Transverse colon (tissue), 4 donors: ENCODE results near the gene BPIFB4. TPM values are rescaled to one million over a fixed set of nuclear protein-coding genes. Genes with fewer than 3 reads are reported as not detected.

Source experiments
- DNase-seq: peaks from one replicate; pipeline ENCODE4 v3.0.0-alpha.2; 2019
- H3K27ac ChIP-seq, 4 donors: fragments of 200-600 bp; sonication (generic); 2 replicates each; pipeline ENCODE4 v1.5.1; 2016 to 2018; ENCODE audit warnings: inconsistent platforms in 4 of 4
- H3K27me3 ChIP-seq: fragments of 200-600 bp; sonication (generic); 2 replicates; pipeline ENCODE4 v1.5.1; 2017; ENCODE audit warnings: inconsistent platforms
- H3K36me3 ChIP-seq, 4 donors: fragments of 200-600 bp; sonication (generic); 2 replicates each; pipeline ENCODE4 v1.5.1; 2017 to 2019; ENCODE audit warnings: inconsistent platforms in 4 of 4
- H3K4me1 ChIP-seq, 4 donors: fragments of 200-600 bp; sonication (generic); 2 replicates each; pipeline ENCODE4 v1.5.1; 2017 to 2020; ENCODE audit warnings: inconsistent platforms in 4 of 4
- H3K4me3 ChIP-seq, 4 donors: fragments of 200-600 bp; sonication (generic); 1 replicate in 1 of 4; 2 replicates in 3 of 4; pipeline versions ENCODE4 v1.5.1 to v1.6.1; 2017 to 2019; ENCODE audit warnings: inconsistent platforms in 4 of 4
- H3K9me3 ChIP-seq, 2 donors: fragments of 200-600 bp; sonication (generic); 2 replicates each; pipeline ENCODE4 v1.5.1; 2017 to 2019; ENCODE audit warnings: inconsistent platforms in 2 of 2
- EP300 ChIP-seq: sonication (generic); formaldehyde crosslinking; IDR thresholded peaks from one replicate; pipeline ENCODE4 v1.6.1; 2017; ENCODE audit warnings: antibody characterized with exemption, low read depth
- POLR2A ChIP-seq: fragments of 450-650 bp; IDR thresholded peaks from one replicate; pipeline ENCODE4 v1.6.1; 2016; ENCODE audit warnings: antibody characterized with exemption, mild to moderate bottlenecking, moderate library complexity
- POLR2AphosphoS5 ChIP-seq, 3 donors: sonication (generic); formaldehyde crosslinking; IDR thresholded peaks; one replicate each; pipeline ENCODE4 v1.6.1; 2016; ENCODE audit warnings: antibody characterized with exemption in 3 of 3
- WGBS, 2 donors: methylation state at CpG; one replicate each; pipeline ENCODE4 v1.1.5; 2018; ENCODE audit warnings: low coverage in 1 of 2; 5-methylcytosine and 5-hydroxymethylcytosine counted together
- in situ Hi-C, 4 donors: fragments of 200-750 bp; cut with MboI; loops; one replicate each; pipeline versions ENCODE4 v1.15.0 to v1.15.1; 2017; ENCODE audit warnings: low sequenced_read_pairs in 3 of 4, low pct_ligation_motif_present in 1 of 4, low pct_unique_long_range_greater_than_20kb in 1 of 4
- intact Hi-C: fragments of 100-400 bp; cut with DNase I; formaldehyde crosslinking; loops from one replicate; pipeline ENCODE4 v1.15.1; 2023; ENCODE audit warnings: low total_unique reads
- total RNA-seq, 4 donors: library from RNA; depleted of rRNA; stranded (reverse); fragments of >200 nt; gene quantifications; one replicate each; pipeline ENCODE4 v1.1.0, GENCODE V29; 2016
- TF ChIP-seq, protein P1 (sequence below), 5 experiments: fragments of 200-600 bp in 3 of 5; fragments of 450-650 bp in 2 of 5; sonication (generic) in 3 of 5; IDR thresholded peaks; 1 replicate in 2 of 5; 2 replicates in 3 of 5; pipeline ENCODE4 v1.5.1; 2016 to 2017; ENCODE audit warnings: antibody characterized with exemption in 5 of 5, inconsistent platforms in 3 of 5, mild to moderate bottlenecking in 2 of 5, moderate library complexity in 1 of 5

The BPIFB4 gene
- total RNA-seq, 4 donors from 2014 or later = not detected

DNA sequence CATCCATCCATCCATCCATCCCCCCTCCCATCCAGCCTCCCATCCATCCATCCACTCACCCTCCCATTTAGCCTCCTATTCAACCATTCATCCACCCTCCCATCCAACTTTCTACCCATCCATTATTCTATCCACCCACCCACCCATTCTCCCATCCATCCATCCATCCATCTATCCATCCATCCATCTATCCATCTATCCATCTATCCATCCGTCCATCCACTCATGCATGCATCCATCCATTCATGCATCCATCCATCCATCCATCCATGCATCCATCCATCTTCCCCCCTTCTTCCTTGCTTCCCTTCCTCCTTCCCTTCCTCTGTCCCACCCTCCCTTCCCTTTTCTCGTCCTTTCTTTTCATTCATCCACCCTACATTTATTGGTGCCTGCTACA, 4.8 kb upstream of the BPIFB4 start:
- no peak for TF ChIP-seq POLR2AphosphoS5 (IDR thresholded peaks at IDR 0.05)
- in situ Hi-C loops = no loop called here
- 60 to 74% methylated on average over 2 of the region's 2 CpGs for WGBS, 2 donors
- intact Hi-C loops = no loop called here
- Histone ChIP-seq H3K4me1 (no peaks in the 10 kb centered on the region), H3K4me3 (no peak overlapping the region), H3K9me3 (no peaks in the 10 kb centered on the region), H3K27me3 (no peaks in the 10 kb centered on the region), H3K27ac (no peak overlapping the region), H3K36me3 (no peaks in the 10 kb centered on the region)
- no peak for DNase-seq

DNA sequence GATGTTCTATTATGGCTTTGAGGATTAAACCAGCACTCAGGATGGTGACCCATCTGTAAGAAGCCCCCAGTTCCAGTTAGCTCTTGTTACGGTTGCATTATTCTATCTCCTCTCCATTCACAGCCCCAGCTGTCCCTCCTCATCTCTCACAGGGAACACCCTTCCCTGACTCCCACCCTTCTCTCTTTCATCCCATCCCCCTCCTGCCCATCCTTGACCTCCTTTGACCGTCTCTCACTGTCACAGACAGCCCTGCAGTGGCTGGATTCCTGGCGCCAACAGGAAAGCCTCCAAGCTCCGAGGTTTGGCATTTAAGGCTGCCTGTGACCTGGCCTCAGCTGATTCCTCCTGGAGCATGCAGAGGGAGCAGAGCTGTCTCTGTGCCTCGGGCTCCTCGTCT, 4.2 kb upstream of the BPIFB4 start:
- Histone ChIP-seq H3K9me3 (no peaks in the 10 kb centered on the region), H3K4me3 (no peak overlapping the region), H3K27me3 (no peaks in the 10 kb centered on the region), H3K4me1 (no peaks in the 10 kb centered on the region), H3K36me3 (no peaks in the 10 kb centered on the region), H3K27ac (no peak overlapping the region)
- TF ChIP-seq, protein P1, sequence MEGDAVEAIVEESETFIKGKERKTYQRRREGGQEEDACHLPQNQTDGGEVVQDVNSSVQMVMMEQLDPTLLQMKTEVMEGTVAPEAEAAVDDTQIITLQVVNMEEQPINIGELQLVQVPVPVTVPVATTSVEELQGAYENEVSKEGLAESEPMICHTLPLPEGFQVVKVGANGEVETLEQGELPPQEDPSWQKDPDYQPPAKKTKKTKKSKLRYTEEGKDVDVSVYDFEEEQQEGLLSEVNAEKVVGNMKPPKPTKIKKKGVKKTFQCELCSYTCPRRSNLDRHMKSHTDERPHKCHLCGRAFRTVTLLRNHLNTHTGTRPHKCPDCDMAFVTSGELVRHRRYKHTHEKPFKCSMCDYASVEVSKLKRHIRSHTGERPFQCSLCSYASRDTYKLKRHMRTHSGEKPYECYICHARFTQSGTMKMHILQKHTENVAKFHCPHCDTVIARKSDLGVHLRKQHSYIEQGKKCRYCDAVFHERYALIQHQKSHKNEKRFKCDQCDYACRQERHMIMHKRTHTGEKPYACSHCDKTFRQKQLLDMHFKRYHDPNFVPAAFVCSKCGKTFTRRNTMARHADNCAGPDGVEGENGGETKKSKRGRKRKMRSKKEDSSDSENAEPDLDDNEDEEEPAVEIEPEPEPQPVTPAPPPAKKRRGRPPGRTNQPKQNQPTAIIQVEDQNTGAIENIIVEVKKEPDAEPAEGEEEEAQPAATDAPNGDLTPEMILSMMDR (IDR thresholded peaks at IDR 0.05) = no peak
- TF ChIP-seq EP300 = no peak
- no peak for TF ChIP-seq POLR2A
- no peak for TF ChIP-seq POLR2AphosphoS5 (IDR thresholded peaks at IDR 0.05)
- intact Hi-C loops (no loop called here), in situ Hi-C loops (no loop called here)
- no peak for DNase-seq
- WGBS, 2 donors = 64 to 80% methylated on average over 1 to 6 of the region's 6 CpGs

DNA sequence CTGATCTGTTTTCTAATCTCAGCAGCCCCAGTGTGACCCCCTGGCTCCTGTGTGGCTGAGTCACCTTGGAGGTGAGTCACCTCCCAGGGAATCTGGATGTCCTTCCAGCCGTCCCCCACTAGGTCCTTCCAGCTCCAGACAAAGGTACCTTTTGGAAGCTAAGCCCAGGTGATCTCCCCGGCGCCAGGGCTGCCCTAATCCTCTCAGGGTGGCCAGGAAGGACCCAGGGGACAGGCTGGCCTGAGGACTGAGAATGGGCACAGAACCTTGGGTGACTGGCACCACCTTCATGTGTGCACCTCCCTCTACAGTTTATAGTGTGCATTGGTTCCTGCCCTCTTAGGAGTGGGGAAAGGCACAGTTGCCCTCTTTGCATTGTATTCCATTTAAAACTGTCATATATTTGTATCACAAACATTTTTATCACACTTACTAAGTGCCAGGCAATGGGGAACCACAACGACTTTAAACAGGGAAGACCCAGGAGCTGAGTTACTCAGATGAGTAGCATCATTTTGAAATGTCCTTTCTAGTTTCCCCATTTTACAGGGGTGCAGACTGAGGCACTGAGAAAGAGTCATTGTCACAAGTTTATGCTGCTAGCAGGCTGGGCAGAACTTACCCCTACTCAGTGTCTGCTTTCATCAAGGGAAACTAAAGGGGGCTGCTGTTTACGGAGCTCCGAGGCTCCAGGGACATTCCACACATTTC, 2.6 kb upstream of the BPIFB4 start:
- 44 to 50% methylated on average over 1 to 6 of the region's 6 CpGs for WGBS, 2 donors
- no peak for TF ChIP-seq EP300
- TF ChIP-seq POLR2AphosphoS5 (IDR thresholded peaks at IDR 0.05) = no peak
- DNase-seq = no peak
- Histone ChIP-seq H3K4me3 (no peak overlapping the region), H3K36me3 (no peaks in the 10 kb centered on the region), H3K4me1 (no peaks in the 10 kb centered on the region), H3K9me3 (no peaks in the 10 kb centered on the region), H3K27me3 (no peaks in the 10 kb centered on the region), H3K27ac (no peak overlapping the region)
- in situ Hi-C loops = no loop called here
- intact Hi-C loops = no loop called here

DNA sequence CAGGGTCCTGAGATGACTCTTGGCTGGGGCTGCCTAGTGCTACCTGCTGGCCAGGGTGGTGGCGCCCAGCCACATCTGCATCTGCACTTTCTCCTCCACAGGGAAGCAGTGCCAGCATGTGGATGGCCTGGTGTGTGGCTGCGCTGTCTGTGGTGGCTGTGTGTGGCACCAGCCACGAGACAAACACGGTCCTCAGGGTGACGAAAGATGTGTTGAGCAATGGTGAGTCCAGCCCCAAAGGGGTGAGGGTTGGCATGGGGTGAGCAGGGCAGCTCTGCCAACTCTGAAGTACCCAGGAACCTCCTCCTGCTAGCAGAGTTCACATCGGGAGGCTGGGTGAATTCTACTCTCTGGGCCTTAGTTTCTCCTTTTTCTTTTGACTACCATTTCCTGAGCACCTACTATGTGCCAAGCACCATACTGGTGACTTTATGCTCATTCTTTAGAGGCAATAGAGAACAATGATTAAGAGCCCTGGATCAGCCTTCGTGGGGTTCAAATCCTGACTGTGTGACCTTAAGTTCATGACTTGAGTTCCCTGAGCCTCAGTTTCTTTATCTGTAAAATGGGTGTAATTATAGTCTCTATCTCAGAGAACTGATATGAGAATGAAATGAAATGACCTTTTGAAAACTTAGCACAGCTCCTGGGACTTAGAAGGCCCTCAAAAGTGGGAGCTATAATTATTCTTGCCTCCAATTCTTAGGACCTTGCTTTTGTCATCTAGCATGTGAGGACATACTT, 2.1 kb downstream of the BPIFB4 start:
- DNase-seq = no peak
- in situ Hi-C loops = no loop called here
- no peaks in the 10 kb centered on the region for H3K27me3 ChIP-seq
- no peaks in the 10 kb centered on the region for H3K36me3 ChIP-seq
- no peak overlapping the region for H3K27ac ChIP-seq
- intact Hi-C loops = no loop called here
- TF ChIP-seq, protein P1 (IDR thresholded peaks at IDR 0.05) = no peak
- TF ChIP-seq POLR2A (no peak), EP300 (no peak), POLR2AphosphoS5 (IDR thresholded peaks at IDR 0.05) (no peak)
- no peaks in the 10 kb centered on the region for H3K9me3 ChIP-seq
- H3K4me3 ChIP-seq = no peak overlapping the region
- no peaks in the 10 kb centered on the region for H3K4me1 ChIP-seq
- 77% methylated on average over 7 of the region's 7 CpGs; no CpG with 5 or more reads in 1 of the 2 donors for WGBS, 2 donors

DNA sequence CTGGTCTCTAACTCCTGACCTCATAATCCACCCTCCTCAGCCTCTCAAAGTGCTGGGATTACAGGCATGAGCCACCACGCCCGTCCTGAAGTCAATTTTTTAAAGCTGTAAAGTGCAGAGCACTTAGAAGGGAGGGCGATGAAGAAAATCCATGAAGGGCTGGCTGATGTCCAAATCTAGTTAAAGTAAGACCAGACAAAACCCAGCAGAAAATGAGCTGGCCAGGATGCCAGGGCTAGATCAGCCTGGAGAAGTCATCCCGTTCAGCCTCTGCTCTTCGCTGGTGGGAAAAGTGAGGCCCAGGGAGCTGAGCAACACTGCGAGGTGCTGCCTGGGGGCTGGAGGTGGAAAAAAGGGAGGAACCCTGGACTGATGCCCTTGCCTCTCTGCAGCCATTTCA, 3.1 kb downstream of the BPIFB4 start:
- 42 to 53% methylated on average over 3 to 6 of the region's 6 CpGs for WGBS, 2 donors
- in situ Hi-C loops = no loop called here

More for the DNA sequence above, 3.1 kb downstream of the BPIFB4 start:
- Histone ChIP-seq H3K27ac (no peak overlapping the region), H3K4me3 (no peak overlapping the region), H3K4me1 (no peaks in the 10 kb centered on the region), H3K36me3 (no peaks in the 10 kb centered on the region), H3K9me3 (no peaks in the 10 kb centered on the region), H3K27me3 (no peaks in the 10 kb centered on the region)
- intact Hi-C loops = no loop called here
- DNase-seq = no peak
- TF ChIP-seq, protein P1 (IDR thresholded peaks at IDR 0.05) = no peak
- TF ChIP-seq POLR2A (no peak), POLR2AphosphoS5 (IDR thresholded peaks at IDR 0.05) (no peak), EP300 (no peak)
